HEK293 (cell line): ENCODE data around the gene STAMBP.
"Not testable (repeated sequence)": the region's sequence is repeated elsewhere in the genome, so short reads cannot be mapped to it uniquely, and the experiment has no call there.

ENCODE experiments used
- CTCF ChIA-PET: fragments of 350-600 bp; formaldehyde crosslinking; extraction: SDS; loops from one replicate; lab custom pipeline; 2021; ENCODE audit warnings: antibody characterized with exemption; lab: Yijun Ruan, JAX
- POLR2A ChIA-PET: fragments of 300-600 bp; formaldehyde crosslinking; extraction: SDS; loops from one replicate; lab custom pipeline; 2020; ENCODE audit warnings: antibody characterized with exemption, inconsistent platforms; lab: Yijun Ruan, JAX
- H3K27ac ChIP-seq: fragments of 200-500 bp; sonication (Bioruptor generic); 2 replicates; pipeline ENCODE4 v1.5.1; 2014; ENCODE audit warnings: low read depth, low read length, control low read depth, inconsistent platforms; ENCODE audit errors: extremely low read depth
- H3K36me3 ChIP-seq, 2 experiments: fragments of 200-500 bp in 1 of 2; sonication (Bioruptor generic) in 1 of 2; 1 replicate in 1 of 2; 2 replicates in 1 of 2; pipeline ENCODE4 v1.5.1; 2014 to 2017; ENCODE audit warnings: inconsistent platforms in 2 of 2, low read length in 2 of 2; ENCODE audit not compliant: control insufficient read depth in 2 of 2, insufficient read depth in 1 of 2
- H3K4me1 ChIP-seq: fragments of 200-500 bp; sonication (Bioruptor generic); 2 replicates; pipeline ENCODE4 v1.5.1; 2014; ENCODE audit warnings: mild to moderate bottlenecking, low read length, inconsistent platforms; ENCODE audit not compliant: control insufficient read depth, insufficient read depth
- H3K4me3 ChIP-seq: 2 replicates; pipeline ENCODE4 v1.5.1; 2011; ENCODE audit warnings: low read depth, mild to moderate bottlenecking, control low read depth, low read length, moderate library complexity
- H3K9me3 ChIP-seq: fragments of 200-500 bp; sonication (Bioruptor generic); 2 replicates; pipeline ENCODE4 v1.5.1; 2014; ENCODE audit warnings: low read depth, low read length, inconsistent platforms; ENCODE audit not compliant: control insufficient read depth, insufficient read depth
- ATF2 ChIP-seq: fragments of 450-650 bp; formaldehyde crosslinking; IDR thresholded peaks from 2 replicates; pipeline ENCODE4 v1.5.1; 2016; ENCODE audit warnings: missing biosample characterization, missing genetic modification characterization, low read depth
- BCL11B ChIP-seq: fragments of 450-650 bp; formaldehyde crosslinking; IDR thresholded peaks from 2 replicates; pipeline ENCODE4 v1.5.1; 2016; ENCODE audit warnings: low read depth, missing biosample characterization, missing genetic modification characterization
- FEZF1 ChIP-seq: fragments of 450-650 bp; formaldehyde crosslinking; IDR thresholded peaks from 2 replicates; pipeline ENCODE4 v1.5.1; 2016; ENCODE audit warnings: missing biosample characterization, missing genetic modification characterization
- OSR2 ChIP-seq: fragments of 450-650 bp; formaldehyde crosslinking; IDR thresholded peaks from 2 replicates; pipeline ENCODE4 v1.5.1; 2016; ENCODE audit warnings: missing biosample characterization, missing genetic modification characterization
- SP3 ChIP-seq: fragments of 450-650 bp; formaldehyde crosslinking; IDR thresholded peaks from 2 replicates; pipeline ENCODE4 v1.5.1; 2016; ENCODE audit warnings: missing biosample characterization, missing genetic modification characterization
- TCF7L2 ChIP-seq: IDR thresholded peaks from 2 replicates; pipeline ENCODE4 v1.6.1; 2011; ENCODE audit warnings: low read depth, mild to moderate bottlenecking, inconsistent platforms, low read length, moderate library complexity, borderline replicate concordance
- ZBTB1 ChIP-seq: fragments of 450-650 bp; formaldehyde crosslinking; IDR thresholded peaks from 2 replicates; pipeline ENCODE4 v1.5.1; 2016; ENCODE audit warnings: missing biosample characterization, missing genetic modification characterization
- ZBTB49 ChIP-seq: fragments of 450-650 bp; formaldehyde crosslinking; IDR thresholded peaks from 2 replicates; pipeline ENCODE4 v1.5.1; 2016; ENCODE audit warnings: missing biosample characterization, missing genetic modification characterization, low read depth
- ZNF133 ChIP-seq: fragments of 450-650 bp; formaldehyde crosslinking; IDR thresholded peaks from 2 replicates; pipeline ENCODE4 v1.5.1; 2016; ENCODE audit warnings: missing biosample characterization, missing genetic modification characterization
- ZNF16 ChIP-seq: fragments of 450-650 bp; formaldehyde crosslinking; IDR thresholded peaks from 2 replicates; pipeline ENCODE4 v1.5.1; 2016; ENCODE audit warnings: low read depth, missing biosample characterization, missing genetic modification characterization
- ZNF23 ChIP-seq: fragments of 450-650 bp; formaldehyde crosslinking; IDR thresholded peaks from 2 replicates; pipeline ENCODE4 v1.5.1; 2016; ENCODE audit warnings: missing biosample characterization, missing genetic modification characterization, borderline replicate concordance
- ZNF302 ChIP-seq: fragments of 450-650 bp; formaldehyde crosslinking; IDR thresholded peaks from 2 replicates; pipeline ENCODE4 v1.5.1; 2016; ENCODE audit warnings: missing biosample characterization, missing genetic modification characterization, low read depth
- ZNF37A ChIP-seq: fragments of 450-650 bp; IDR thresholded peaks from 2 replicates; pipeline ENCODE4 v1.5.1; 2018; ENCODE audit warnings: missing biosample characterization, missing genetic modification characterization
- ZNF629 ChIP-seq: fragments of 450-650 bp; formaldehyde crosslinking; IDR thresholded peaks from 2 replicates; pipeline ENCODE4 v1.5.1; 2017; ENCODE audit warnings: missing biosample characterization, missing genetic modification characterization
- ZNF776 ChIP-seq: fragments of 450-650 bp; formaldehyde crosslinking; IDR thresholded peaks from 2 replicates; pipeline ENCODE4 v1.5.0; 2017; ENCODE audit warnings: missing biosample characterization, missing genetic modification characterization, borderline replicate concordance
- ZNF777 ChIP-seq: fragments of 450-650 bp; formaldehyde crosslinking; IDR thresholded peaks from 2 replicates; pipeline ENCODE4 v1.5.1; 2017; ENCODE audit warnings: missing biosample characterization, missing genetic modification characterization, borderline replicate concordance
- ZSCAN30 ChIP-seq: fragments of 450-650 bp; IDR thresholded peaks from 2 replicates; pipeline ENCODE4 v1.5.1; 2018; ENCODE audit warnings: missing biosample characterization, mild to moderate bottlenecking, missing genetic modification characterization, moderate library complexity

The STAMBP gene

GRCh38 chr2:73902284-73902683 is 73.5 kb downstream of the STAMBP start:
- ChIA-PET POLR2A (no interaction called here), CTCF (interaction anchor here (1.7 kb wide), 1 partner anchor 78 kb away, joined by 6 read pairs; no protein-coding TSS in a partner anchor)
- Histone ChIP-seq H3K27ac (no peak overlapping the region), H3K9me3 (no peaks in the 10 kb centered on the region), H3K4me1 (0 out of 2 replicates have a peak, but pooled peaks cover under 1% of the 10 kb centered on the region), H3K4me3 (no peak overlapping the region), H3K36me3 (no peaks in the 10 kb centered on the region)
- TF ChIP-seq ZSCAN30 (tag by site-specific recombination) (no peak), ZNF777 (tag by site-specific recombination) (no peak), ZNF37A (tag by site-specific recombination) (no peak), OSR2 (tag by site-specific recombination) (no peak), ZNF23 (no peak)

GRCh38 chr2:73903313-73903712 is 74.6 kb downstream of the STAMBP start:
- H3K27ac ChIP-seq, result no peak overlapping the region
- POLR2A ChIA-PET, result no interaction called here

GRCh38 chr2:73903949-73904613 is 75.3 kb downstream of the STAMBP start:
- H3K9me3 ChIP-seq, H3K36me3 ChIP-seq, H3K4me1 ChIP-seq, H3K4me3 ChIP-seq, H3K27ac ChIP-seq: not testable (repeated sequence)
- ChIA-PET CTCF (interaction anchor here (0.6 to 1.7 kb wide), 3 partner anchors 80 to 224 kb away, joined by 3 to 6 read pairs (median 3); no protein-coding TSS in a partner anchor), POLR2A (interaction anchor here (0.7 kb wide), 1 partner anchor 274 kb away, joined by 8 read pairs; no protein-coding TSS in a partner anchor)

More at GRCh38 chr2:73903313-73903712, 74.6 kb downstream of the STAMBP start:
- TF ChIP-seq SP3 (tag by site-specific recombination) (no peak), TCF7L2 (no peak), ZNF629 (no peak), FEZF1 (no peak), BCL11B (tag by site-specific recombination) (no peak), ZBTB49 (tag by site-specific recombination) (no peak), ATF2 (no peak), ZNF302 (tag by site-specific recombination) (no peak), ZNF133 (no peak), ZNF776 (tag by site-specific recombination) (no peak), ZBTB1 (no peak), ZNF23 (no peak), ZNF16 (tag by site-specific recombination) (no peak)
- no peak overlapping the region for H3K4me3 ChIP-seq
- no peaks in the 10 kb centered on the region for H3K36me3 ChIP-seq
- H3K9me3 ChIP-seq, result no peaks in the 10 kb centered on the region
- peaks cover 9% of the 10 kb centered on the region for H3K4me1 ChIP-seq
- CTCF ChIA-PET, result interaction anchor here (0.6 to 1.7 kb wide), 3 partner anchors 79 to 329 kb away, joined by 3 to 6 read pairs (median 3); no protein-coding TSS in a partner anchor
